ENCODE data around the gene DCAF11. TPM values are rescaled to one million over a fixed set of nuclear protein-coding genes. Genes with fewer than 3 reads are reported as not detected.

Gene DCAF11
- total and polyA plus RNA-seq, 2 of the 8 experiments (the other 6 are each of a cell fraction or from before 2014, with no cell fraction given): 60.4 to 63.6 TPM

GRCh38 chr14:24072881-24073877, 41.4 kb upstream of the DCAF11 start (continued):
- no peak for TF ChIP-seq CTCF (IDR thresholded peaks at IDR 0.05; ENCODE audit: control extremely low read depth in 1 of 3, insufficient read depth in 1 of 3, low read depth in 1 of 3, low read length in 3 of 3)
- TF ChIP-seq CBX5 (IDR thresholded peaks at IDR 0.05; ENCODE audit: low read depth, low read length): no peak
- no peak for TF ChIP-seq ASH2L (IDR thresholded peaks at IDR 0.05; ENCODE audit: low read length)
- TF ChIP-seq SP4 (IDR thresholded peaks at IDR 0.05; ENCODE audit: low read length): no peak
- no peak for TF ChIP-seq CEBPB (IDR thresholded peaks at IDR 0.05; ENCODE audit: low read depth, low read length)

Data from H1 (cell line).